ENCODE data around the gene JARID2. TPM values are rescaled to one million over a fixed set of nuclear protein-coding genes. Genes with fewer than 3 reads are reported as not detected.
A peak's percentile ranks its signal among the peaks of the same experiment; 100 is the strongest.

JARID2 gene
- total and polyA plus RNA-seq, 2 of the 4 experiments (the other 2 are of a cell fraction) = 9.6 to 12.9 TPM

- peaks cover 74% of the 10 kb centered on the region for H4K20me1 ChIP-seq (ENCODE audit: insufficient read depth, low read length)
Observed at GRCh38 chr6:15344192-15344519, 98.3 kb downstream of the JARID2 start.

More at GRCh38 chr6:15344192-15344519, 98.3 kb downstream of the JARID2 start:
- dilution Hi-C loops (cut with HindIII; ENCODE audit: low sequenced_read_pairs, unreplicated experiment) = no loop called here
- no peak overlapping the region for H2BK120ac ChIP-seq (ENCODE audit: low read depth, low read length)
- no peak overlapping the region for H3K18ac ChIP-seq (ENCODE audit: low read depth, low read length)
- no peaks in the 10 kb centered on the region for H3K36me3 ChIP-seq (ENCODE audit: control insufficient read depth, insufficient read depth, low read length)
- peaks cover 12% of the 10 kb centered on the region for H3K4me1 ChIP-seq (ENCODE audit: control insufficient read depth, insufficient read depth, low read length)
- H3K23ac ChIP-seq (ENCODE audit: low read depth, low read length) = no peak overlapping the region
- ChIA-PET POLR2A (ENCODE audit: unreplicated experiment) (no interaction called here), CTCF (interaction anchor here (0.7 kb wide), 1 partner anchor 26 kb away, joined by 3 read pairs; no protein-coding TSS in a partner anchor)
- no peak overlapping the region for H3K56ac ChIP-seq (ENCODE audit: extremely low read depth, insufficient read depth, low read length)
- H3K79me1 ChIP-seq (ENCODE audit: low read depth in 1 of 2, low read length in 2 of 2) = peaks cover 19 to 73% of the 10 kb centered on the region in 2 experiments
- no TSS peak for BruUV-seq (replicated peaks)
- no peak for ATAC-seq (ENCODE audit: low read depth)
- no peak overlapping the region for H3K4me3 ChIP-seq (ENCODE audit: insufficient read depth, low read depth, low read length)
- no peak overlapping the region for H2BK20ac ChIP-seq (ENCODE audit: low read depth, low read length)
- H4K91ac ChIP-seq (ENCODE audit: insufficient read depth, low read depth, low read length) = no peak overlapping the region
- no peak overlapping the region for H2AK5ac ChIP-seq (ENCODE audit: low read depth, low read length)
- no peaks in the 10 kb centered on the region for H3K27me3 ChIP-seq (ENCODE audit: control insufficient read depth, insufficient read depth, low read length)
- TF ChIP-seq BHLHE40 (IDR thresholded peaks at IDR 0.05; ENCODE audit: low read depth, low read length) (0 out of 2 replicates have a peak, but pooled peaks have one; percentile 23), RCOR1 (IDR thresholded peaks at IDR 0.05; ENCODE audit: insufficient replicate concordance, low read length) (no peak), RFX5 (IDR thresholded peaks at IDR 0.05; ENCODE audit: low read depth, low read length) (no peak), RAD21 (IDR thresholded peaks at IDR 0.05; ENCODE audit: low read length) (no peak)
- H2AK9ac ChIP-seq (replicated peaks; ENCODE audit: low read depth, low read length, poor library complexity) = no peak overlapping the region
- no peak overlapping the region for H4K8ac ChIP-seq (ENCODE audit: low read depth in 2 of 2, low read length in 2 of 2)
- no peak overlapping the region for H3K4ac ChIP-seq (ENCODE audit: low read depth, low read length)
- in situ Hi-C loops (cut with MboI; ENCODE audit: low sequenced_read_pairs) = no loop called here
- no peak overlapping the region for H2BK5ac ChIP-seq (ENCODE audit: low read depth, low read length, poor library complexity, severe bottlenecking)
- no peak overlapping the region for H2BK15ac ChIP-seq (ENCODE audit: low read depth, low read length)
- no CpG with 5 or more reads among the region's 3 CpGs for WGBS, 2 experiments (ENCODE audit: extremely low coverage in 2 of 2, insufficient read length in 1 of 2)
- no peak overlapping the region for H2AFZ ChIP-seq (replicated peaks; ENCODE audit: low read length, poor library complexity)
- H3K27ac ChIP-seq (ENCODE audit: insufficient read depth, low read length) = no peak overlapping the region
- peaks cover 14% of the 10 kb centered on the region for H3K9me1 ChIP-seq (ENCODE audit: insufficient read depth, low read length)
- H3K4me2 ChIP-seq (ENCODE audit: low read depth, low read length) = no peak overlapping the region
- no peak overlapping the region for H3K14ac ChIP-seq (replicated peaks; ENCODE audit: low read depth, low read length)
- DNase-seq = no peak
- H3K9me3 ChIP-seq (ENCODE audit: control insufficient read depth, insufficient read depth, low read length) = no peaks in the 10 kb centered on the region
- intact Hi-C loops (cut with micrococcal nuclease) = no loop called here
- H4K5ac ChIP-seq (ENCODE audit: low read depth, low read length) = no peak overlapping the region
- no peak overlapping the region for H3K9ac ChIP-seq (ENCODE audit: low read depth, low read length)
